Lower lobe of right lung (tissue), 2 donors: ENCODE results near the gene ANO10. TPM values are rescaled to one million over a fixed set of nuclear protein-coding genes. Genes with fewer than 3 reads are reported as not detected.
A peak's percentile ranks its signal among the peaks of the same experiment; 100 is the strongest.

Experiments
- ATAC-seq, 2 donors: fragments of 200-7000 bp; cut with Tn5 transposase; one replicate each; pipeline ENCODE4 v1.9.1; 2020 to 2022; ENCODE audit warnings: mild to moderate bottlenecking in 2 of 2, moderate library complexity in 2 of 2
- DNase-seq: peaks from one replicate; pipeline ENCODE4 v3.0.0-alpha.2; 2020
- H3K27ac ChIP-seq: fragments of 200-600 bp; one replicate; pipeline ENCODE4 v1.8.0; 2022
- H3K27me3 ChIP-seq: fragments of 200-600 bp; one replicate; pipeline ENCODE4 v1.8.0; 2022; ENCODE audit warnings: low read depth
- H3K36me3 ChIP-seq: fragments of 200-600 bp; one replicate; pipeline ENCODE4 v1.8.0; 2022; ENCODE audit warnings: mild to moderate bottlenecking
- H3K4me1 ChIP-seq: fragments of 200-600 bp; one replicate; pipeline ENCODE4 v1.8.0; 2022
- H3K4me3 ChIP-seq: fragments of 200-600 bp; one replicate; pipeline ENCODE4 v1.8.0; 2022; ENCODE audit warnings: mild to moderate bottlenecking
- H3K9me3 ChIP-seq: fragments of 200-600 bp; one replicate; pipeline ENCODE4 v1.8.0; 2022
- intact Hi-C: fragments of 100-400 bp; cut with DNase I; formaldehyde crosslinking; loops from one replicate; pipeline ENCODE4 v1.11.0; 2022
- total RNA-seq: library from RNA; stranded (reverse); fragmentation: NEBNext Ultra II Directional; extraction: Animal tissue kit (Norgen Biotek cat#: 25700); gene quantifications from one replicate; pipeline ENCODE4 v1.2.1, GENCODE V29; 2021
- TF ChIP-seq, protein P1 (sequence below): fragments of 200-600 bp; IDR thresholded peaks from one replicate; pipeline ENCODE4 v1.8.0; 2022; ENCODE audit warnings: antibody characterized with exemption, mild to moderate bottlenecking
- donor health status: DM: no; HTN: yes; CAD: no; lungs with severe emphysema.

ANO10 gene
- total RNA-seq, 1 donor from 2014 or later, result 32.3 TPM

DNA sequence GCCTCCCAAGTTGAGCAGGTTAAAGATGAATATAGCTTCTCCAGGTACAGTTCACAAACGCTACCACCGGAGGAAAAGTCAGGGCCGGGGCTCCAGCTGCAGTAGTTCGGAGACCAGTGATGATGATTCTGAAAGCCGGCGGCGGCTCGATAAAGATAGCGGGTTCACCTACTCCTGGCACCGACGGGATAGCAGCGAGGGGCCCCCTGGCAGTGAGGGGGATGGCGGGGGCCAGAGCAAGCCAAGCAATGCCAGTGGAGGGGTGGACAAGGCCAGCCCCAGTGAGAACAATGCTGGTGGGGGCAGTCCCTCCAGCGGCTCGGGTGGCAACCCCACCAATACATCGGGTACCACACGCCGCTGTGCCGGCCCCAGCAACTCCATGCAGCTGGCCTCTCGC lies 274.0 kb downstream of the ANO10 start:
- Histone ChIP-seq H3K4me1 (peaks cover 10% of the 10 kb centered on the region), H3K9me3 (peaks cover 12% of the 10 kb centered on the region), H3K27me3 (no peaks in the 10 kb centered on the region), H3K27ac (no peak overlapping the region), H3K4me3 (no peak overlapping the region), H3K36me3 (peaks cover 72% of the 10 kb centered on the region)
- ATAC-seq (peak in 1 of 2 donors; percentile 26), DNase-seq (no peak)
- TF ChIP-seq, protein P1, sequence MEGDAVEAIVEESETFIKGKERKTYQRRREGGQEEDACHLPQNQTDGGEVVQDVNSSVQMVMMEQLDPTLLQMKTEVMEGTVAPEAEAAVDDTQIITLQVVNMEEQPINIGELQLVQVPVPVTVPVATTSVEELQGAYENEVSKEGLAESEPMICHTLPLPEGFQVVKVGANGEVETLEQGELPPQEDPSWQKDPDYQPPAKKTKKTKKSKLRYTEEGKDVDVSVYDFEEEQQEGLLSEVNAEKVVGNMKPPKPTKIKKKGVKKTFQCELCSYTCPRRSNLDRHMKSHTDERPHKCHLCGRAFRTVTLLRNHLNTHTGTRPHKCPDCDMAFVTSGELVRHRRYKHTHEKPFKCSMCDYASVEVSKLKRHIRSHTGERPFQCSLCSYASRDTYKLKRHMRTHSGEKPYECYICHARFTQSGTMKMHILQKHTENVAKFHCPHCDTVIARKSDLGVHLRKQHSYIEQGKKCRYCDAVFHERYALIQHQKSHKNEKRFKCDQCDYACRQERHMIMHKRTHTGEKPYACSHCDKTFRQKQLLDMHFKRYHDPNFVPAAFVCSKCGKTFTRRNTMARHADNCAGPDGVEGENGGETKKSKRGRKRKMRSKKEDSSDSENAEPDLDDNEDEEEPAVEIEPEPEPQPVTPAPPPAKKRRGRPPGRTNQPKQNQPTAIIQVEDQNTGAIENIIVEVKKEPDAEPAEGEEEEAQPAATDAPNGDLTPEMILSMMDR, result no peak
- intact Hi-C loops, result no loop called here

DNA sequence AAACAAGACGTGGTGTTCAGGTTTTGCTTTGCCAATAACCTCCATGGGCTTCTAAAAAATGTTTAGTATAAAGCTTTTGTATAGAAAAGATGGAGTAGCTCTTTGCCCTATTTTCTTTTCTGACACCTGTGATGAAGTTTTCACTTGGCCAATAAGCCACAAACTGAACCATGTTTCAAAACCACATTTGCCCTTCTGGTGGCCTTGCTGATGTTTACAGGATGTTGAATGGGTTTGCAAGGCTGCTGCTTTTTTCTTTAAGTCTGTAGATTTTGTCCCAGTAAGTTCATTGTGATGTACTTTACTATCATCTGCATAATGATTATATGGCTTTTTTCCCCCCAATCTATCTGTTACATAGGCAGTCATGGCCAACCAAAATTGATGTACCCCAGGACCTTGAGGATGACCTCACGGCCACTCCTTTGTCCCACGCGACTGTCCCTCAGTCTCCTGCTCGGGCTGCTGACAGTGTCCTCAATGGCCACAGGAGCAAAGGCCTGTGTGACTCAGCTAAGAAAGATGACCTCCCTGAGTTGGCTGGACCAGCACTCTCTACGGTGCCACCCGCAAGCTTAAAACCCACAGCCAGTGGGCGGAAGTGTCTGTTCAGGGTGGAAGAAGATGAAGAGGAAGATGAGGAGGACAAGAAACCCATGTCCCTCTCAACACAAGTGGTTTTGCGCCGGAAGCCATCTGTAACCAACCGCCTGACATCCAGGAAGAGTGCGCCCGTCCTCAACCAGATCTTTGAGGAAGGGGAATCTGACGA lies 274.6 kb downstream of the ANO10 start:
- intact Hi-C loops, result no loop called here
- no peak overlapping the region for H3K4me3 ChIP-seq
- DNase-seq (no peak), ATAC-seq (peak in 1 of 2 donors; percentile 29)
- peaks cover 6% of the 10 kb centered on the region for H3K9me3 ChIP-seq
- no peaks in the 10 kb centered on the region for H3K27me3 ChIP-seq
- H3K36me3 ChIP-seq, result peaks cover 79% of the 10 kb centered on the region
- TF ChIP-seq, protein P1, result no peak
- peaks cover 10% of the 10 kb centered on the region for H3K4me1 ChIP-seq
- no peak overlapping the region for H3K27ac ChIP-seq

DNA sequence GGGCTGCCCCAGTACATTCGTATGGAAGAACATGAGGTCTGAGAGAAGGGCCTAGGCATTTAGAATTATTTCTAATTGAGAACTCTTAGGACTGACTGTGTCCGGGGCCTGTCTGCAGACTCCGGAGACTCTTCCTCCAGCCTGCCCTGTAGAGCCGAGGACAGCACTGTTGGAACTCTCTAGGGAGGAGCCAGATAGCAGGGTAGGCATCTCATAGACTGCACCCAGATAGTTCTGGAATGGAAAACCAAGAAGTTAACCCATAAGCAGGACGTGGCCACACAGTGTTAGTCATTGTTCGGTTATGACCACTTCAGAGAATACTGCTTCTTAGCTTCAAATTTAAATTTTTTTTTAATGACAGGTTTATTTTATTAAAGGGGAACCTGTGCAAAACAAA lies 275.9 kb downstream of the ANO10 start:
- H3K36me3 ChIP-seq, result peaks cover 91% of the 10 kb centered on the region
- no peak for ATAC-seq
- no peaks in the 10 kb centered on the region for H3K27me3 ChIP-seq
- intact Hi-C loops, result no loop called here
- H3K4me3 ChIP-seq, result no peak overlapping the region
- no peak overlapping the region for H3K27ac ChIP-seq
- no peaks in the 10 kb centered on the region for H3K9me3 ChIP-seq
- peaks cover 10% of the 10 kb centered on the region for H3K4me1 ChIP-seq
- TF ChIP-seq, protein P1, result no peak
- no peak for DNase-seq

DNA sequence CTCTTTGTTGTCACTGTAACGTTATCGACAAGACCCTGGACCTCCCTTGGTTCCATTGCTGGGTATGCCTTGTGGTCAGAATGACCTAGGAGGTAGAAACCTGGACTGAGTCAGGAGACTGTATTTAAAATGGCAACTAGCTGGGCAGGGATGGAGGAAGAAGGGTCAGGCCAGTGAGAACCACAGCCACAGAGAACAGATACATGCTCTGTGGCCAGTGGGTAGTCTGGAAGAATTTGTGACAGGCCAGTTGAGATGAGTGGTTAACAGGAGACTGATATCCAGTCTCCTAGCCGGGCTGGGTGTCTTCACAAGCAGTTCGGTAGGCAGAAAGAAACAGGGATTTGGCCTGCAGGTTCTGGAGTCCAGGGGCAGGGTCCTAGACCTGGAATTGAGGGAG lies 276.6 kb downstream of the ANO10 start:
- Histone ChIP-seq H3K4me3 (no peak overlapping the region), H3K27ac (no peak overlapping the region), H3K27me3 (no peaks in the 10 kb centered on the region), H3K4me1 (peaks cover 10% of the 10 kb centered on the region), H3K36me3 (peaks cover 98% of the 10 kb centered on the region), H3K9me3 (no peaks in the 10 kb centered on the region)
- ATAC-seq, result no peak
- TF ChIP-seq, protein P1, result no peak
- intact Hi-C loops, result no loop called here
- DNase-seq, result no peak

DNA sequence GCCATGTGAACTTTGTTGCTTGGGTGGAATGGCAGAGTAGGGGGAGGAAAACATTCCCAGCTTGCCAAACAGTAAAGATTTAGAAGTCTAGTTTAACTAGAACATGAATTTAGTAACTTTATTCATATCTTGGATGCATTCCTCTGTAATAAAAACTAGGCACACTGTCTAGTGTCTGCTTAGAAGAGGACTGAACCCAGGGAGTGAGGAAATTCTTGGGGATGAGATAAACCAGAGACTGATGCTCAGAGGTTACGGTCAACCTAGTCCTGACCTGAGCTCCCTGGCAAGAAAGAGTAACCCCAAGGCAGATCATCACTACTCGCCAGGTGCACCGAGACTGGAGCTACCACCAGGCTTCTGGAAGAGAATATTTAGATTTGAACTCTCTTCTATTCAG lies 277.3 kb downstream of the ANO10 start:
- no peak overlapping the region for H3K4me3 ChIP-seq
- ATAC-seq (no peak), DNase-seq (no peak)
- peaks cover 10% of the 10 kb centered on the region for H3K4me1 ChIP-seq
- TF ChIP-seq, protein P1, result no peak
- no peaks in the 10 kb centered on the region for H3K9me3 ChIP-seq
- intact Hi-C loops, result no loop called here
- H3K27ac ChIP-seq, result no peak overlapping the region
- H3K36me3 ChIP-seq, result peaks cover 98% of the 10 kb centered on the region
- no peaks in the 10 kb centered on the region for H3K27me3 ChIP-seq
